Mesenchymal stem cell (in vitro differentiated cells and primary cell): ENCODE measurements around the gene MAZ.
A peak's percentile ranks its signal among the peaks of the same experiment; 100 is the strongest.
"Not testable (repeated sequence)": the region's sequence is repeated elsewhere in the genome, so short reads cannot be mapped to it uniquely, and the experiment has no call there.

Experiments
- DNase-seq: peaks from one replicate; pipeline ENCODE4 v3.0.0-alpha.2; 2013
- H2AFZ ChIP-seq: one replicate; pipeline ENCODE4 v1.6.1; 2013; ENCODE audit warnings: low read depth, mild to moderate bottlenecking, control low read depth, inconsistent platforms, low read length, moderate library complexity
- H2AK5ac ChIP-seq: 2 replicates; pipeline ENCODE4 v1.6.1; 2013; ENCODE audit warnings: low read length, moderate library complexity, mild to moderate bottlenecking, inconsistent platforms; ENCODE audit not compliant: severe bottlenecking
- H2BK120ac ChIP-seq: one replicate; pipeline ENCODE4 v1.6.1; 2013; ENCODE audit warnings: low read depth, mild to moderate bottlenecking, inconsistent platforms, low read length, moderate library complexity
- H2BK12ac ChIP-seq, 2 experiments: one replicate each; pipeline ENCODE4 v1.6.1; 2013; ENCODE audit warnings: inconsistent platforms in 2 of 2, low read length in 2 of 2, mild to moderate bottlenecking in 2 of 2, moderate library complexity in 2 of 2, control low read depth in 1 of 2
- H2BK15ac ChIP-seq: one replicate; pipeline ENCODE4 v1.6.1; 2013; ENCODE audit warnings: mild to moderate bottlenecking, low read depth, inconsistent platforms; ENCODE audit not compliant: poor library complexity, severe bottlenecking
- H2BK5ac ChIP-seq: 2 replicates; pipeline ENCODE4 v1.6.1; 2013; ENCODE audit warnings: low read depth, mild to moderate bottlenecking, low read length, control low read depth, inconsistent platforms; ENCODE audit not compliant: poor library complexity, severe bottlenecking
- H3K14ac ChIP-seq, 2 experiments: one replicate each; pipeline ENCODE4 v1.6.1; 2013; ENCODE audit warnings: inconsistent platforms in 2 of 2, low read length in 2 of 2, control low read depth in 1 of 2, mild to moderate bottlenecking in 1 of 2, moderate library complexity in 1 of 2
- H3K18ac ChIP-seq, 2 experiments: one replicate each; pipeline ENCODE4 v1.6.1; 2013; ENCODE audit warnings: inconsistent platforms in 2 of 2, low read length in 2 of 2, control low read depth in 1 of 2, low read depth in 1 of 2, mild to moderate bottlenecking in 1 of 2
- H3K23ac ChIP-seq, 2 experiments: one replicate each; pipeline ENCODE4 v1.6.1; 2013; ENCODE audit warnings: inconsistent platforms in 2 of 2, low read length in 2 of 2, mild to moderate bottlenecking in 2 of 2, moderate library complexity in 2 of 2, control low read depth in 1 of 2
- H3K27ac ChIP-seq: 2 replicates; pipeline ENCODE4 v1.5.1; 2013; ENCODE audit warnings: mild to moderate bottlenecking, moderate library complexity, low read length, control low read depth, inconsistent platforms; ENCODE audit not compliant: poor library complexity, severe bottlenecking
- H3K27me3 ChIP-seq, 2 experiments: 2 replicates each; pipeline versions ENCODE4 v1.6.1 to v1.7.0; 2013; ENCODE audit warnings: low read length in 2 of 2, mild to moderate bottlenecking in 2 of 2, moderate library complexity in 2 of 2, control low read depth in 1 of 2, inconsistent platforms in 1 of 2; ENCODE audit not compliant: control insufficient read depth in 1 of 2, insufficient read depth in 1 of 2
- H3K36me3 ChIP-seq, 2 experiments: 2 replicates each; pipeline versions ENCODE4 v1.6.1 to v1.7.0; 2013; ENCODE audit warnings: low read length in 2 of 2, control low read depth in 1 of 2, inconsistent platforms in 1 of 2, low read depth in 1 of 2, mild to moderate bottlenecking in 1 of 2; ENCODE audit not compliant: insufficient read depth in 2 of 2, control insufficient read depth in 1 of 2
- H3K4ac ChIP-seq, 2 experiments: one replicate each; pipeline ENCODE4 v1.6.1; 2013; ENCODE audit warnings: inconsistent platforms in 2 of 2, low read length in 2 of 2, mild to moderate bottlenecking in 2 of 2, moderate library complexity in 2 of 2, control low read depth in 1 of 2, low read depth in 1 of 2
- H3K4me1 ChIP-seq: 2 replicates; pipeline ENCODE4 v1.6.1; 2013; ENCODE audit warnings: low read depth, low read length, control low read depth; ENCODE audit not compliant: control insufficient read depth, insufficient read depth
- H3K4me2 ChIP-seq: 2 replicates; pipeline ENCODE4 v1.6.1; 2013; ENCODE audit warnings: low read length, mild to moderate bottlenecking, inconsistent platforms; ENCODE audit not compliant: poor library complexity, severe bottlenecking
- H3K4me3 ChIP-seq, 2 experiments: 2 replicates each; pipeline versions ENCODE4 v1.5.1 to v1.7.0; 2013; ENCODE audit warnings: low read length in 2 of 2, mild to moderate bottlenecking in 2 of 2, control low read depth in 1 of 2, low read depth in 1 of 2; ENCODE audit not compliant: insufficient read depth in 1 of 2
- H3K79me1 ChIP-seq: replicated peaks from 2 replicates; pipeline ENCODE4 v1.6.1; 2013; ENCODE audit warnings: mild to moderate bottlenecking, control low read depth, low read length, inconsistent platforms; ENCODE audit not compliant: poor library complexity, severe bottlenecking
- H3K9ac ChIP-seq: 2 replicates; pipeline ENCODE4 v1.7.0; 2013; ENCODE audit warnings: mild to moderate bottlenecking, low read length, moderate library complexity
- H3K9me3 ChIP-seq: 2 replicates; pipeline ENCODE4 v1.7.0; 2013; ENCODE audit warnings: mild to moderate bottlenecking, low read length; ENCODE audit not compliant: control insufficient read depth
- H4K8ac ChIP-seq: one replicate; pipeline ENCODE4 v1.6.1; 2013; ENCODE audit warnings: inconsistent platforms, mild to moderate bottlenecking, low read length, moderate library complexity
- H4K91ac ChIP-seq: one replicate; pipeline ENCODE4 v1.6.1; 2013; ENCODE audit warnings: mild to moderate bottlenecking, low read length, inconsistent platforms
- WGBS: methylation state at CpG from one replicate; pipeline ENCODE4 v1.1.7; 2013; ENCODE audit warnings: mixed read lengths; 5-methylcytosine and 5-hydroxymethylcytosine counted together

Gene MAZ

DNA sequence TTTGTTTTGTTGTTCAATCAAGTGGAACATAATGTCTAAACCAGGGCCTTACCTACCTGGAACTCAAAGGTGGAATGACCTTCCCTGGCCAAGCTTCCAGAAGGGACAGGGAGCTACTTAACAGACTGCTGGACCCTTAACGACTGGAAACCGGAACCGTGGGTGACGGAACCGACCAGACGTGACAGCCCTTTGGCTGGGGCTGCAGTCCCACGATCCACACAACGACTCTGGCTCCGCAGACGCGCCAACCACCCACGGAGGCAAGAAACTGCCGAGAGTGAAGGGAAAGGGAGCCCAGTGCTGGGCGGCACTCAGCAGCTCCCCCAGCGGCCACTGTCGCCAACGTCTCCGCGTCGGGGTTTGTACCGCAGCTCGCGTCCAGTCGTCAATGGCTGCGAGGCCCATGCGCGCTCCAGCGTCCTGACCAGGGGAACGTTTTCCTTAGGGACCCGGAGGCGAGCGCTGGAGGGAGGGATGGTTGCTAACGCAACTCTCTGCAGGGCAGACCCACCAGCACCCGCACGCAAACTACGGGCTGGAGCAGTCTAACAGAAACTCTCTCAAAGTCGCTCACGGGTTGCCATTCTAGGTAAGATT, 21.3 kb upstream of the MAZ start:
- WGBS, result 6% methylated on average over 36 of the region's 38 CpGs
- Histone ChIP-seq H3K79me1 (peaks cover 2% of the 10 kb centered on the region), H3K18ac (peak overlapping the region in 1 of 2 experiments; percentile 76), H3K23ac (no peak overlapping the region), H3K4ac (no peak overlapping the region), H4K8ac (peak overlapping the region; percentile 10), H3K27ac (no peak overlapping the region), H2AFZ (peak overlapping the region; percentile 98), H2AK5ac (no peak overlapping the region), H4K91ac (no peak overlapping the region), H3K4me2 (peak overlapping the region; percentile 54), H3K9ac (peak overlapping the region; percentile 44), H3K27me3 (peaks cover 21% of the 10 kb centered on the region in 2 experiments), H3K4me3 (peak overlapping the region in 1 of 2 experiments; percentile 77), H3K36me3 (no peaks in the 10 kb centered on the region), H3K14ac (no peak overlapping the region), H3K4me1 (peaks cover 13% of the 10 kb centered on the region), H2BK5ac (no peak overlapping the region), H3K9me3 (no peaks in the 10 kb centered on the region), H2BK15ac (no peak overlapping the region), H2BK120ac (no peak overlapping the region), H2BK12ac (no peak overlapping the region)
- peak; percentile 77 for DNase-seq

DNA sequence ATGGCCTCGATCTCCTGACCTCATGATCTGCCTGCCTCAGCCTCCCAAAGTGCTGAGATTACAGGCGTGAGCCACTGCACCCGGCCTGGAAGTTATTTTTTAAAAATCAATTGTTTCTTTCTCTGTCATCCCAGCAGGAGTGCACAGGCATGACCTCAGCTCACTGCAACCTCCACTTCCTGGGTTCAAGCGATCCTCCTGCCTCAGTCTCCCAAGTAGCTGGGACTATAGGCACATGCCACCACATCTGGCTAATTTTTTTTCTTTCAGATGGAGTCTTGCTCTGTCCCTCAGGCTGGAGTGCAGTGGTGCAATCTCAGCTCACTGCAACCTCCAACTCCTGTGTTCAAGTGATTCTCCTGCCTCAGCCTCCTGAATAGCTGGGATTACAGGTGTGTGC, 19.2 kb upstream of the MAZ start:
- H2BK12ac ChIP-seq, H3K36me3 ChIP-seq, H2AK5ac ChIP-seq, H2BK120ac ChIP-seq, H4K91ac ChIP-seq, H2BK5ac ChIP-seq, H2BK15ac ChIP-seq, H3K14ac ChIP-seq, H3K23ac ChIP-seq, H3K27me3 ChIP-seq, H3K18ac ChIP-seq, H3K9me3 ChIP-seq, H3K9ac ChIP-seq, H3K4me3 ChIP-seq, H2AFZ ChIP-seq, H3K79me1 ChIP-seq, H4K8ac ChIP-seq, H3K4ac ChIP-seq, H3K27ac ChIP-seq, H3K4me2 ChIP-seq, DNase-seq: not testable (repeated sequence)
- H3K4me1 ChIP-seq, result peaks cover 15% of the 10 kb centered on the region
- 95% methylated on average over 4 of the region's 4 CpGs for WGBS

DNA sequence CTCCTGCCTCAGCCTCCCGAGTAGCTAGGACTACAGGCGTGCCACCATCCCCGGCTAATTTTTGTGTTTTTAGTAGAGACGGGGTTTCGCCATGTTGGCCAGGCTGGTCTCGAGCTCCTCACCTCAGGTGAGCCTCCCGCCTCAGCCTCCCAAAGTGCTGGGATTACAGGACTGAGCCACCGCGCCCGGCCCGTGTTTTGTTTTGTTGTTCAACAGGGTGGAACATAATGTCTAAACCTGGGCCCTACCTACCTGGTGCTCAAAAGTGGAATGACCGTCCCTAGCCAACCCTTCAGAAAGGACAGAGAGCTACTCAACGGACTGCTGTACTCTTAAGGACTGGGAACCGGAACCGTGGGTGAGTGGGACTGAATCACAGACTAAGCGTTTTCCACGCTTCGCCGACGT, 16.6 kb upstream of the MAZ start:
- Histone ChIP-seq H3K14ac (peak overlapping the region in 1 of 2 experiments; percentile 63), H3K36me3 (no peaks in the 10 kb centered on the region), H2BK5ac (no peak overlapping the region), H2BK12ac (peak overlapping the region in 1 of 2 experiments; percentile 10), H3K4me2 (peak overlapping the region; percentile 72), H3K4ac (peak overlapping the region; percentile 12 to 50), H3K4me3 (peak overlapping the region; percentile 50 to 91), H4K91ac (peak overlapping the region; percentile 87), H4K8ac (peak overlapping the region; percentile 76), H3K79me1 (peaks cover 11% of the 10 kb centered on the region), H3K18ac (peak overlapping the region; percentile 7 to 79), H2BK120ac (no peak overlapping the region), H3K27me3 (no peaks in the 10 kb centered on the region), H2AK5ac (no peak overlapping the region), H3K9ac (peak overlapping the region; percentile 90), H3K4me1 (peaks cover 15% of the 10 kb centered on the region), H3K9me3 (no peaks in the 10 kb centered on the region), H3K23ac (no peak overlapping the region), H2BK15ac (peak overlapping the region; percentile 4), H2AFZ (peak overlapping the region; percentile 87), H3K27ac (peak overlapping the region; percentile 77)
- DNase-seq, result no peak
- 85% methylated on average over 20 of the region's 20 CpGs for WGBS

DNA sequence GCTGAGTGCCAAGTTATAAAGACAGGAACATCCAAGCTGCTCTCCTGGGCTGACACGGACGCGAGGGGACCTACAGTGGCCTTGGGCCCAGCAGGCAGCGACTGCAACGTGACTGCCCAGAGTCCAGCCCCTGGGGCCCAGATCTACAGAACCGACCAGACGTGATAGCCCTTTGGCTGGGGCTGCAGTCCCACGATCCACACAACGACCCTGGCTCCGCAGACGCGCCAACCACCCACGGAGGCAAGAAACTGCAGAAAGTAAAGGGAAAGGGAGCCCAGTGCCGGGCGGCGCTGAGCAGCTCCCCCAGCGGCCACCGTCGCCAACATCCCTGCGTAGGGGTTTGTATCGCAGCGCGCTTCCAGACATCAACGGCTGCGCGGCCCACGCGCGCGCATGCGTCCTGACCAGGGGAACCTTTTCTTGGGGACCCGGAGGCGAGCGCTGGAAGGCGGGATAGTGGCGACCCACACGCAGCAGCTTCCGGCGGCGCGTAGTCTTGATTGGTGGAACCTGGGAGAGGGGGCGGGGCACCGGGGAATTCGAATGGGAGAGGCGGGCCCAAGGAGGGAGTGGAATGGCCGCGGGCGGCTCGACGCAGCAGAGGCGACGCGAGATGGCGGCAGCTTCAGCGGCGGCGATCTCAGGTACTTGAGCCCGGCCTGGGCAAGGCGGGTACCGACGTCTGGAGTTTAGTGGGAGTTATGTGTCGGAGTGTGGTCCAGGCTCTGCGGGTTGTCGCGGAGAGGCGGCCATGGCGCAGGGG, 16.0 kb upstream of the MAZ start, which contains the start of gene KIF22:
TSS of gene KIF22 (plus strand) at position 569 of the 766 bp plus-strand sequence. CDS start at position 578, 9 bp downstream.
- Histone ChIP-seq H3K4me1 (peaks cover 10% of the 10 kb centered on the region), H3K36me3 (no peaks in the 10 kb centered on the region), H3K23ac (no peak within 1 kb of the TSS), H2BK12ac (peak within 1 kb of the TSS in 1 of 2 experiments; percentile 10), H3K4me2 (peak within 1 kb of the TSS; percentile 85), H2BK120ac (no peak within 1 kb of the TSS), H3K27me3 (no peaks in the 10 kb centered on the region), H3K14ac (peak within 1 kb of the TSS in 1 of 2 experiments; percentile 63), H2AK5ac (no peak within 1 kb of the TSS), H4K91ac (peak within 1 kb of the TSS; percentile 87), H4K8ac (peak within 1 kb of the TSS; percentile 76), H3K79me1 (peaks cover 16% of the 10 kb centered on the region), H2AFZ (peak within 1 kb of the TSS; percentile 87), H2BK5ac (no peak within 1 kb of the TSS), H3K27ac (peak within 1 kb of the TSS; percentile 77), H3K9me3 (no peaks in the 10 kb centered on the region), H3K4me3 (peak within 1 kb of the TSS; percentile 91 to 98), H3K18ac (peak within 1 kb of the TSS; percentile 37 to 79), H2BK15ac (peak within 1 kb of the TSS; percentile 4), H3K4ac (peak within 1 kb of the TSS; percentile 40 to 50), H3K9ac (peak within 1 kb of the TSS; percentile 90)
- DNase-seq, result peak; percentile 98
- WGBS, result 3% methylated on average over 66 of the region's 67 CpGs
